ENCODE results near the gene MT1A.

- no peak for TF ChIP-seq POLR2A (IDR thresholded peaks at IDR 0.05; ENCODE audit: low read length)
- no peak for TF ChIP-seq GATA1 (IDR thresholded peaks at IDR 0.05; ENCODE audit: low read depth, low read length)
These were observed 29.4 kb downstream of the MT1A start, which contains the start of gene MT1G for GRCh38 chr16:56667581-56668571.

Measured in erythroblast (primary cell).